ENCODE results near the gene TIAL1.

The TIAL1 gene

GRCh38 chr10:119523895-119524719, 72.7 kb downstream of the TIAL1 start:
- no peaks in the 10 kb centered on the region for H3K9me3 ChIP-seq (replicated peaks in 1 of 11)
- no peaks in the 10 kb centered on the region for H3K27me3 ChIP-seq
- H3K4me3 ChIP-seq = no peak overlapping the region
- peaks cover 15 to 34% (median 22%) of the 10 kb centered on the region in 10 experiments for H3K4me1 ChIP-seq
- H3K4me2 ChIP-seq = no peak overlapping the region
- no peak overlapping the region for H3K27ac ChIP-seq
- peaks cover 12 to 72% (median 40%) of the 10 kb centered on the region in 11 experiments for H3K36me3 ChIP-seq
- no peak overlapping the region for H3K9ac ChIP-seq
- TF ChIP-seq Cebpa-rat (IDR thresholded peaks at IDR 0.05) = no peak
- peaks cover 0 to 56% (median 19%) of the 10 kb centered on the region in 11 experiments; a peak in 13 of 22 replicates for H4K20me1 ChIP-seq
